ENCODE measurements around the gene MFSD12. TPM values are rescaled to one million over a fixed set of nuclear protein-coding genes. Genes with fewer than 3 reads are reported as not detected.

The MFSD12 gene
- total and polyA plus RNA-seq, 2 experiments from 2014 or later: 35.3 to 91.1 TPM

DNA sequence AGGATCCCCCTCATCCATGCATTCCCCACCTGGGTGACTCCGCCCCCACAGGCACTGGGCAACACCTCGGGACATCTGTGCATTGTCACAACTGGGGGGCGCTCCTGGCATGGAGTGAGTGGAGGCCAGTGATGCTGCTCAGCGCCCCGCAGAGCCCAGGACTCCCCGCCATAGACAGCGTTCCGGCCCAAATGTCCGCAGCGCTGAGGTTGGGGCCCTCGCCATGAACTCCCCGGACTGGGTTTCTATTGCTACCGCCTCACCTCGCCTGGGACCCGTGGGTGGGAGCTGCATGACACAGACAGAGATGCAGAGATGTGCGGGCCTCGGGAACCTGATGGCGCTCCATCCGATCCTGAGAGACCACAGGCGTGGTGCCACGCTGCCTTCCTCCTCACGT lies 46.7 kb downstream of the MFSD12 start:
- Histone ChIP-seq H4K20me1 (replicated peaks; ENCODE audit: insufficient read depth) (peaks cover 7% of the 10 kb centered on the region; the same call in 1 of the 2 replicates), H3K36me3 (ENCODE audit: insufficient read depth) (no peaks in the 10 kb centered on the region), H3K79me2 (replicated peaks; ENCODE audit: insufficient read depth) (peaks cover 55% of the 10 kb centered on the region), H3F3A (replicated peaks; ENCODE audit: low read depth) (no peaks in the 10 kb centered on the region), H3K4me3 (no peak overlapping the region), H3K4me1 (ENCODE audit: insufficient read depth) (peaks cover 8% of the 10 kb centered on the region), H3K27ac (ENCODE audit: low read depth) (no peak overlapping the region), H2AFZ (no peak overlapping the region), H3K27me3 (ENCODE audit: insufficient read depth) (no peaks in the 10 kb centered on the region), H3K9me2 (ENCODE audit: insufficient read depth) (no peaks in the 10 kb centered on the region), H3K4me2 (no peak overlapping the region)
- H3K4me3 Mint-ChIP-seq: no peak overlapping the region
- H3K4me1 Mint-ChIP-seq: peaks cover 14% of the 10 kb centered on the region
- peak; percentile 47 for DNase-seq (ENCODE audit: low spot score)
- H3K27me3 Mint-ChIP-seq (ENCODE audit: insufficient read depth, low read depth, poor library complexity): peaks cover 27% of the 10 kb centered on the region
- no peak overlapping the region for H3K27ac Mint-ChIP-seq
- no peak for ATAC-seq
- TF ChIP-seq ZNF114 (CRISPR knock-in tag; IDR thresholded peaks at IDR 0.05) (no peak), EZH2 (IDR thresholded peaks at IDR 0.05; ENCODE audit: low read depth, unreplicated experiment) (no peak), NANOG (IDR thresholded peaks at IDR 0.05; ENCODE audit: borderline replicate concordance) (no peak)
- TF ChIP-seq, protein P1, sequence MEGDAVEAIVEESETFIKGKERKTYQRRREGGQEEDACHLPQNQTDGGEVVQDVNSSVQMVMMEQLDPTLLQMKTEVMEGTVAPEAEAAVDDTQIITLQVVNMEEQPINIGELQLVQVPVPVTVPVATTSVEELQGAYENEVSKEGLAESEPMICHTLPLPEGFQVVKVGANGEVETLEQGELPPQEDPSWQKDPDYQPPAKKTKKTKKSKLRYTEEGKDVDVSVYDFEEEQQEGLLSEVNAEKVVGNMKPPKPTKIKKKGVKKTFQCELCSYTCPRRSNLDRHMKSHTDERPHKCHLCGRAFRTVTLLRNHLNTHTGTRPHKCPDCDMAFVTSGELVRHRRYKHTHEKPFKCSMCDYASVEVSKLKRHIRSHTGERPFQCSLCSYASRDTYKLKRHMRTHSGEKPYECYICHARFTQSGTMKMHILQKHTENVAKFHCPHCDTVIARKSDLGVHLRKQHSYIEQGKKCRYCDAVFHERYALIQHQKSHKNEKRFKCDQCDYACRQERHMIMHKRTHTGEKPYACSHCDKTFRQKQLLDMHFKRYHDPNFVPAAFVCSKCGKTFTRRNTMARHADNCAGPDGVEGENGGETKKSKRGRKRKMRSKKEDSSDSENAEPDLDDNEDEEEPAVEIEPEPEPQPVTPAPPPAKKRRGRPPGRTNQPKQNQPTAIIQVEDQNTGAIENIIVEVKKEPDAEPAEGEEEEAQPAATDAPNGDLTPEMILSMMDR (conservative IDR thresholded peaks at IDR 0.05; ENCODE audit: low read depth in 2 of 2): peak; percentile 28 to 66
- TF ChIP-seq, protein P2, sequence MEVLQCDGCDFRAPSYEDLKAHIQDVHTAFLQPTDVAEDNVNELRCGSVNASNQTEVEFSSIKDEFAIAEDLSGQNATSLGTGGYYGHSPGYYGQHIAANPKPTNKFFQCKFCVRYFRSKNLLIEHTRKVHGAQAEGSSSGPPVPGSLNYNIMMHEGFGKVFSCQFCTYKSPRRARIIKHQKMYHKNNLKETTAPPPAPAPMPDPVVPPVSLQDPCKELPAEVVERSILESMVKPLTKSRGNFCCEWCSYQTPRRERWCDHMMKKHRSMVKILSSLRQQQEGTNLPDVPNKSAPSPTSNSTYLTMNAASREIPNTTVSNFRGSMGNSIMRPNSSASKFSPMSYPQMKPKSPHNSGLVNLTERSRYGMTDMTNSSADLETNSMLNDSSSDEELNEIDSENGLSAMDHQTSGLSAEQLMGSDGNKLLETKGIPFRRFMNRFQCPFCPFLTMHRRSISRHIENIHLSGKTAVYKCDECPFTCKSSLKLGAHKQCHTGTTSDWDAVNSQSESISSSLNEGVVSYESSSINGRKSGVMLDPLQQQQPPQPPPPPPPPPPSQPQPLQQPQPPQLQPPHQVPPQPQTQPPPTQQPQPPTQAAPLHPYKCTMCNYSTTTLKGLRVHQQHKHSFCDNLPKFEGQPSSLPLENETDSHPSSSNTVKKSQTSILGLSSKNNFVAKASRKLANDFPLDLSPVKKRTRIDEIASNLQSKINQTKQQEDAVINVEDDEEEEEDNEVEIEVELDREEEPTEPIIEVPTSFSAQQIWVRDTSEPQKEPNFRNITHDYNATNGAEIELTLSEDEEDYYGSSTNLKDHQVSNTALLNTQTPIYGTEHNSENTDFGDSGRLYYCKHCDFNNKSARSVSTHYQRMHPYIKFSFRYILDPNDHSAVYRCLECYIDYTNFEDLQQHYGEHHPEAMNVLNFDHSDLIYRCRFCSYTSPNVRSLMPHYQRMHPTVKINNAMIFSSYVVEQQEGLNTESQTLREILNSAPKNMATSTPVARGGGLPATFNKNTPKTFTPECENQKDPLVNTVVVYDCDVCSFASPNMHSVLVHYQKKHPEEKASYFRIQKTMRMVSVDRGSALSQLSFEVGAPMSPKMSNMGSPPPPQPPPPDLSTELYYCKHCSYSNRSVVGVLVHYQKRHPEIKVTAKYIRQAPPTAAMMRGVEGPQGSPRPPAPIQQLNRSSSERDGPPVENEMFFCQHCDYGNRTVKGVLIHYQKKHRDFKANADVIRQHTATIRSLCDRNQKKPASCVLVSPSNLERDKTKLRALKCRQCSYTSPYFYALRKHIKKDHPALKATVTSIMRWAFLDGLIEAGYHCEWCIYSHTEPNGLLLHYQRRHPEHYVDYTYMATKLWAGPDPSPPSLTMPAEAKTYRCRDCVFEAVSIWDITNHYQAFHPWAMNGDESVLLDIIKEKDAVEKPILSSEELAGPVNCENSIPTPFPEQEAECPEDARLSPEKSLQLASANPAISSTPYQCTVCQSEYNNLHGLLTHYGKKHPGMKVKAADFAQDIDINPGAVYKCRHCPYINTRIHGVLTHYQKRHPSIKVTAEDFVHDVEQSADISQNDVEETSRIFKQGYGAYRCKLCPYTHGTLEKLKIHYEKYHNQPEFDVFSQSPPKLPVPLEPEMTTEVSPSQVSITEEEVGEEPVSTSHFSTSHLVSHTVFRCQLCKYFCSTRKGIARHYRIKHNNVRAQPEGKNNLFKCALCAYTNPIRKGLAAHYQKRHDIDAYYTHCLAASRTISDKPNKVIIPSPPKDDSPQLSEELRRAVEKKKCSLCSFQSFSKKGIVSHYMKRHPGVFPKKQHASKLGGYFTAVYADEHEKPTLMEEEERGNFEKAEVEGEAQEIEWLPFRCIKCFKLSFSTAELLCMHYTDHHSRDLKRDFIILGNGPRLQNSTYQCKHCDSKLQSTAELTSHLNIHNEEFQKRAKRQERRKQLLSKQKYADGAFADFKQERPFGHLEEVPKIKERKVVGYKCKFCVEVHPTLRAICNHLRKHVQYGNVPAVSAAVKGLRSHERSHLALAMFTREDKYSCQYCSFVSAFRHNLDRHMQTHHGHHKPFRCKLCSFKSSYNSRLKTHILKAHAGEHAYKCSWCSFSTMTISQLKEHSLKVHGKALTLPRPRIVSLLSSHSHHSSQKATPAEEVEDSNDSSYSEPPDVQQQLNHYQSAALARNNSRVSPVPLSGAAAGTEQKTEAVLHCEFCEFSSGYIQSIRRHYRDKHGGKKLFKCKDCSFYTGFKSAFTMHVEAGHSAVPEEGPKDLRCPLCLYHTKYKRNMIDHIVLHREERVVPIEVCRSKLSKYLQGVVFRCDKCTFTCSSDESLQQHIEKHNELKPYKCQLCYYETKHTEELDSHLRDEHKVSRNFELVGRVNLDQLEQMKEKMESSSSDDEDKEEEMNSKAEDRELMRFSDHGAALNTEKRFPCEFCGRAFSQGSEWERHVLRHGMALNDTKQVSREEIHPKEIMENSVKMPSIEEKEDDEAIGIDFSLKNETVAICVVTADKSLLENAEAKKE (CRISPR knock-in tag; IDR thresholded peaks at IDR 0.05): no peak
- H3K36me3 Mint-ChIP-seq (ENCODE audit: low read depth): peaks cover 11% of the 10 kb centered on the region; the same call in 2 of the 3 replicates
- no peaks in the 10 kb centered on the region; the same call in 2 of the 3 replicates for H3K9me3 Mint-ChIP-seq

Measured in GM23338 (cell line).